GM12864 (cell line): ENCODE results near the gene TCF15.

Experiments
- DNase-seq: peaks from one replicate; pipeline ENCODE4 v3.0.0-alpha.2; 2011; ENCODE audit warnings: low read depth
- H3K4me3 ChIP-seq: 2 replicates; pipeline ENCODE4 v1.5.1; 2011; ENCODE audit warnings: mild to moderate bottlenecking, low read depth, low read length, control low read depth
- CTCF ChIP-seq: IDR thresholded peaks from 2 replicates; pipeline ENCODE4 v1.5.1; 2011; ENCODE audit warnings: low read depth, mild to moderate bottlenecking, moderate library complexity, low read length, control low read depth, inconsistent platforms; ENCODE audit errors: missing control alignments

Gene TCF15

GRCh38 chr20:640674-641515 lies 30.8 kb upstream of the TCF15 start:
- H3K4me3 ChIP-seq: no peak overlapping the region
- TF ChIP-seq CTCF: no peak
- DNase-seq: no peak

GRCh38 chr20:638579-638978 lies 28.5 kb upstream of the TCF15 start:
- no peak for TF ChIP-seq CTCF
- DNase-seq: no peak
- H3K4me3 ChIP-seq: no peak overlapping the region

GRCh38 chr20:637559-637958 lies 27.4 kb upstream of the TCF15 start:
- DNase-seq: no peak
- no peak for TF ChIP-seq CTCF
- no peak overlapping the region for H3K4me3 ChIP-seq

GRCh38 chr20:635893-636338 lies 25.8 kb upstream of the TCF15 start:
- DNase-seq: no peak
- TF ChIP-seq CTCF: no peak
- no peak overlapping the region for H3K4me3 ChIP-seq

- DNase-seq: no peak
- no peak for TF ChIP-seq CTCF
- no peak overlapping the region for H3K4me3 ChIP-seq
Measured at GRCh38 chr20:635028-635892, 25.2 kb upstream of the TCF15 start.

GRCh38 chr20:634148-634925 lies 24.2 kb upstream of the TCF15 start:
- TF ChIP-seq CTCF: no peak
- DNase-seq: no peak
- no peak overlapping the region for H3K4me3 ChIP-seq
